ENCODE measurements around the gene ARSI. TPM values are rescaled to one million over a fixed set of nuclear protein-coding genes. Genes with fewer than 3 reads are reported as not detected.
A peak's percentile ranks its signal among the peaks of the same experiment; 100 is the strongest.

Gene ARSI
- total RNA-seq, 1 donor from 2014 or later: 4.6 TPM

DNA sequence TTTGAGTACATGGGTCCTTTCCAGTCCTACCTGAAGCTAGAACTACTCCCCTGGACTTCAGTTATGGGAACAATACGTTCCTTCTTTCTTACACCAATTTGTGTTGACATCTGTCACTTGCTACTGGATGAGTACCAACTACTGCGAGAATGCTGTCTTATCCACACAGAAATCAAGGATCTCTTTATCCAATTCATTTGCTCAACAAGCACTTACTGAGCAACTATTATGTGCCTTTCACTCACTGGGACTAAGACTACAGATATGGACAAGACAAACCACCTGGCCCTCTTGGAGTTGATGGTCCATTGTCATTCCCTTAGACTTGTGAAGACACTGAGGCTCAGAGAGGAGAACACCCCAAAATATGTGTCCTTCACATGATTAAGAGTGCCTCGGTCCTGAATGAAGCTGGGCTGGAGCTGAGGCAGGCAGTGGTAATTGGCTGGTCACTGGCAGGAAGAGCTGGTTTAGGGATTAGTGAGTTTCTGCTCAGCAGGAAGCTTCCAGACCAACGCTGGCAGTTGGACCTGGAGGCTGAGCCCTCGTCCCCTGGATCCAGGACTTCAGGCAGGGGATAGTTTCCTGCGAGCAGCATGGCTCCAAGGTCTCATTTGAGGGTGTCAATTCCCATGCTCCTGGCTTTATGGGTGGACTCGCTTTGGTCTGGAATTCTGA, 8.4 kb upstream of the ARSI start:
- H3K4me1 Mint-ChIP-seq (ENCODE audit: unreplicated experiment): peaks cover 42% of the 10 kb centered on the region
- H3K27ac Mint-ChIP-seq: no peak overlapping the region

DNA sequence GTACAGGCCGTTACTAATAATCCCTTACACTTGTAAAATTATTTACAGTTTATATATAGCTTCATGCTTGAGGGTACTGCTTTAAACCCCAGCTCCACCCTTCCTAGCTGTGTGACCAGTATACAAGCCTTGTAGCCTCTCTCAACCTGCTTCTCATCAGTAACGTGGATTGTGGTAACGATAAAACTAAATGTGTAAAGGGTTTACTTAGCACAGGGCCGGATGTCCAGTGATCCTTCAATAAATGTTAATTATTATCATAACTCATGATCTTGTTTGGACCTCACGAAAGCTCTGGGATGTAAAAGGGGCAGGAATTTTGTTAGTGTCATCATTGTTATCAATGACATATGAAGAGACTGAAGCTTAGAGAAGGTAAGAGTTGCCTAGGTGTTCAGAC, 7.5 kb upstream of the ARSI start:
- no peak overlapping the region for H3K4me3 Mint-ChIP-seq
- no peaks in the 10 kb centered on the region for H3K27me3 Mint-ChIP-seq
- no peak overlapping the region for H3K27ac Mint-ChIP-seq
- no peaks in the 10 kb centered on the region for H3K9me3 Mint-ChIP-seq
- H3K36me3 Mint-ChIP-seq: no peaks in the 10 kb centered on the region
- no peak for DNase-seq (ENCODE audit: extremely low spot score, unreplicated experiment)
- H3K4me1 Mint-ChIP-seq (ENCODE audit: unreplicated experiment): peaks cover 51% of the 10 kb centered on the region
- TF ChIP-seq CTCF (conservative IDR thresholded peaks at IDR 0.05): no peak

More for the DNA sequence above, 8.4 kb upstream of the ARSI start:
- Mint-ChIP-seq H3K9me3 (no peaks in the 10 kb centered on the region), H3K27me3 (no peaks in the 10 kb centered on the region), H3K36me3 (no peaks in the 10 kb centered on the region), H3K4me3 (no peak overlapping the region)
- no peak for DNase-seq (ENCODE audit: extremely low spot score, unreplicated experiment)
- no peak for TF ChIP-seq CTCF (conservative IDR thresholded peaks at IDR 0.05)

GRCh38 chr5:150309886-150310239, 7.2 kb upstream of the ARSI start:
- DNase-seq (ENCODE audit: extremely low spot score, unreplicated experiment): no peak
- Mint-ChIP-seq H3K27ac (no peak overlapping the region), H3K4me3 (no peak overlapping the region), H3K36me3 (no peaks in the 10 kb centered on the region), H3K4me1 (ENCODE audit: unreplicated experiment) (peaks cover 55% of the 10 kb centered on the region), H3K27me3 (no peaks in the 10 kb centered on the region), H3K9me3 (no peaks in the 10 kb centered on the region)
- TF ChIP-seq CTCF (conservative IDR thresholded peaks at IDR 0.05): no peak

DNA sequence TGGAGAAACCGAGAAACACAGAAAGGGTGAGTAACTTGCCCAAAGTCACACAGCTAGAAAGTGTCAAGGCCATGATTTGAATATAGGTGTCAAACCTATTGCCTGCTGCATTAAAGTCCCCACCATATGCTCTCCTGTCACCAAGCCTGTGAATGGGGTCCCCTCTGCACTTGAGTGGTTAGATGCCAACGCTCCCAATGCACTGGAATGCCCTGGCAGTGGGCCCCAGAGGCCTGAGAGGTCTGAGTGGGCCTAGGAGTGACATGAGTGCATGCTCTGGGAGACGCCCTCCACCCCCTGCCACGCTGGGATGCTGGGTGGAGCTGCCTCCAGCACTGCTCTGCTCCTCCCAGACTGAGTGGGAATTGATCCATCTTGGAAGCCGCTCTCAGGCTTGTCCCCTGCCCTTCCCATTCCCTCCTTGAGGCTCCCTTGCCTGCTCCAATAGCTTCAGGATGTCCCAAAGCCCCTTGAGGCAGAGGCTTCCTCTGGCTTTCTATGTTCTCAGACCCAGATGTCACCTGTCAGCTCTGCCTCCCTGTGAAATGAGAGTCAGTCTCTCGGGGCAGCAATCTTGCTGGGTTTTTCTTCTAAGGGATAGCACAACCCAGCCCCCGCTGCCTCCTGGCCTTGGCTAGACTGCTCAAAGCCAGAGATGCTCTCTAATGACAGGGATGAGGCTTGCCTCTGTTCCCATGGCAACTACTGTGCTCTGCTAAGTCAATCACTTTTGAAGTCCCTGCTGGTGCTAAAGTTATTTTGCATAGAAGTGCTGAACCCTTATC, 6.6 kb upstream of the ARSI start:
- Mint-ChIP-seq H3K4me1 (ENCODE audit: unreplicated experiment) (peaks cover 56% of the 10 kb centered on the region), H3K27ac (no peak overlapping the region), H3K9me3 (no peaks in the 10 kb centered on the region), H3K27me3 (peaks cover under 1% of the 10 kb centered on the region), H3K4me3 (no peak overlapping the region), H3K36me3 (no peaks in the 10 kb centered on the region)
- no peak for DNase-seq (ENCODE audit: extremely low spot score, unreplicated experiment)
- TF ChIP-seq CTCF (conservative IDR thresholded peaks at IDR 0.05): no peak

DNA sequence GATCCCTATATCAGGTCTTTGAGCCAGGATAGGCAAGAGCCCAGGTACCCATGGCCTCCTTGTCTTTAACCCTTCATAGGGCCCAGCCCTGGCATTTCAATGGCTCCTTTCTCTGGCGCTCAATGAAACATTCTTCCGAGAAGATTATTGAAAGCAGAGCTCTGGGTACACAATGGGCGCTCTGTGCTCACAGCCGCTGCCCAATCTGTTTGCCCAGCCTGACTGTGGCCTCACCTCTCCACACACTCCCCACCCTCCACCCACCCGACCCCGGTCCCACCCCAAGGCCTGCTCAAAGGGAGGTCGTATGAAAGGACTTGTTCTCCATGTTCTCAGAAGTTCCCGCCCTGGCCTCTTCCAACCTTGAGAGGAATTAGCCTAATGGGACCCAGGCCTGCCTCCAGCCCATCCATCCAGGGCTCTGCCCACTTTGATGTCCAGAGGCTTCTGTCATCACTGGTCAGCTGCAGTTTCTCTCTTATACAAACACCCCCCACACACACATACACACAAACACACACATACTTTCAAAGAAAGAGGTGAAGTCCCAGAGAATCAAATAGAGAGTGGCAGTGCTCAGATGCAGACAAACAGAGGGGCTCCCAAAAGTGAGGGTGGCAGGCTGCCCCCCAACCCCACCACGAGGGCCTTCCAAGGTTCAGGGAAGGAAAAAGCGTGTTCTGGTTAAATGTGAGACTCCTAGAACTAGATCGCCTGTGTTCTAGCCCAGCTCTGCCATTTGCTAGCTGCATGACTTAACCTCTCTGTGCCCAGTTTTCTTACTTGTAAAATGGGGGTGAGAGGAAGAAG, 5.1 kb upstream of the ARSI start:
- peaks cover 58% of the 10 kb centered on the region for H3K4me1 Mint-ChIP-seq (ENCODE audit: unreplicated experiment)
- DNase-seq (ENCODE audit: extremely low spot score, unreplicated experiment): no peak
- no peak for TF ChIP-seq CTCF (conservative IDR thresholded peaks at IDR 0.05)
- peaks cover 10% of the 10 kb centered on the region for H3K27me3 Mint-ChIP-seq
- H3K27ac Mint-ChIP-seq: peak overlapping the region; percentile 7
- no peak overlapping the region for H3K4me3 Mint-ChIP-seq
- H3K36me3 Mint-ChIP-seq: no peaks in the 10 kb centered on the region
- H3K9me3 Mint-ChIP-seq: no peaks in the 10 kb centered on the region
